GM23338 (cell line): ENCODE results near the gene TRMT11.

Experiments
- CREB1 ChIP-seq: fragments of 250-450 bp; sonication (Bioruptor Pico); IDR thresholded peaks from 2 replicates; pipeline ENCODE4 v1.5.0; 2020; ENCODE audit warnings: low read depth, mild to moderate bottlenecking, moderate library complexity
- CTCF ChIP-seq, 2 experiments: fragments of 200-600 bp in 1 of 2; sonication (generic) in 1 of 2; conservative IDR thresholded peaks; 2 replicates each; pipeline versions ENCODE4 v1.5.1 to v1.6.1; 2016 to 2017; ENCODE audit warnings: antibody characterized with exemption in 2 of 2, low read depth in 2 of 2, mild to moderate bottlenecking in 2 of 2, moderate library complexity in 1 of 2
- EZH2 ChIP-seq: fragments of 200-600 bp; sonication (generic); IDR thresholded peaks from one replicate; pipeline ENCODE4 v1.8.0; 2017; ENCODE audit warnings: antibody characterized with exemption, mild to moderate bottlenecking, low read depth; ENCODE audit not compliant: unreplicated experiment
- EZH2phosphoT487 ChIP-seq: fragments of 200-600 bp; sonication (generic); IDR thresholded peaks from one replicate; pipeline ENCODE4 v1.8.1; 2018; ENCODE audit warnings: antibody characterized with exemption; ENCODE audit not compliant: unreplicated experiment
- JUNB ChIP-seq: IDR thresholded peaks from one replicate; pipeline ENCODE4 v1.6.1; 2016; ENCODE audit warnings: antibody characterized with exemption; ENCODE audit not compliant: unreplicated experiment
- NANOG ChIP-seq: IDR thresholded peaks from 2 replicates; pipeline ENCODE4 v1.6.1; 2016; ENCODE audit warnings: antibody characterized with exemption, borderline replicate concordance
- POLR2AphosphoS5 ChIP-seq: IDR thresholded peaks from 2 replicates; pipeline ENCODE4 v1.6.1; 2016; ENCODE audit warnings: antibody characterized with exemption, low read depth
- REST ChIP-seq: IDR thresholded peaks from one replicate; pipeline ENCODE4 v1.6.1; 2018; ENCODE audit warnings: antibody characterized with exemption; ENCODE audit not compliant: unreplicated experiment
- STAT1 ChIP-seq: IDR thresholded peaks from one replicate; pipeline ENCODE4 v1.6.1; 2016; ENCODE audit warnings: antibody characterized with exemption; ENCODE audit not compliant: unreplicated experiment
- ZNF114 ChIP-seq: fragments of 250-450 bp; sonication (Bioruptor Pico); IDR thresholded peaks from 2 replicates; pipeline ENCODE4 v1.5.0; 2020; ENCODE audit warnings: mild to moderate bottlenecking, moderate library complexity
- ZNF331 ChIP-seq: fragments of 250-450 bp; sonication (Bioruptor Pico); IDR thresholded peaks from 2 replicates; pipeline ENCODE4 v1.5.0; 2020; ENCODE audit warnings: low read depth, mild to moderate bottlenecking, moderate library complexity
- TF ChIP-seq, protein P1 (sequence below): IDR thresholded peaks from 2 replicates; pipeline ENCODE4 v1.6.1; 2016; ENCODE audit warnings: antibody characterized with exemption
- TF ChIP-seq, protein P2 (sequence below): fragments of 250-450 bp; sonication (Bioruptor Pico); IDR thresholded peaks from 2 replicates; pipeline ENCODE4 v1.5.0; 2020; ENCODE audit warnings: mild to moderate bottlenecking, moderate library complexity

- TF ChIP-seq EZH2phosphoT487 (no peak), POLR2AphosphoS5 (no peak), CTCF (conservative IDR thresholded peaks at IDR 0.05; ENCODE audit: low read depth in 2 of 2) (no peak), EZH2 (no peak), CREB1 (CRISPR knock-in tag) (no peak), REST (no peak), JUNB (no peak), NANOG (no peak), STAT1 (no peak), ZNF331 (no peak), ZNF114 (no peak)
- TF ChIP-seq, protein P1, sequence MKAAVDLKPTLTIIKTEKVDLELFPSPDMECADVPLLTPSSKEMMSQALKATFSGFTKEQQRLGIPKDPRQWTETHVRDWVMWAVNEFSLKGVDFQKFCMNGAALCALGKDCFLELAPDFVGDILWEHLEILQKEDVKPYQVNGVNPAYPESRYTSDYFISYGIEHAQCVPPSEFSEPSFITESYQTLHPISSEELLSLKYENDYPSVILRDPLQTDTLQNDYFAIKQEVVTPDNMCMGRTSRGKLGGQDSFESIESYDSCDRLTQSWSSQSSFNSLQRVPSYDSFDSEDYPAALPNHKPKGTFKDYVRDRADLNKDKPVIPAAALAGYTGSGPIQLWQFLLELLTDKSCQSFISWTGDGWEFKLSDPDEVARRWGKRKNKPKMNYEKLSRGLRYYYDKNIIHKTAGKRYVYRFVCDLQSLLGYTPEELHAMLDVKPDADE, result no peak
- TF ChIP-seq, protein P2, sequence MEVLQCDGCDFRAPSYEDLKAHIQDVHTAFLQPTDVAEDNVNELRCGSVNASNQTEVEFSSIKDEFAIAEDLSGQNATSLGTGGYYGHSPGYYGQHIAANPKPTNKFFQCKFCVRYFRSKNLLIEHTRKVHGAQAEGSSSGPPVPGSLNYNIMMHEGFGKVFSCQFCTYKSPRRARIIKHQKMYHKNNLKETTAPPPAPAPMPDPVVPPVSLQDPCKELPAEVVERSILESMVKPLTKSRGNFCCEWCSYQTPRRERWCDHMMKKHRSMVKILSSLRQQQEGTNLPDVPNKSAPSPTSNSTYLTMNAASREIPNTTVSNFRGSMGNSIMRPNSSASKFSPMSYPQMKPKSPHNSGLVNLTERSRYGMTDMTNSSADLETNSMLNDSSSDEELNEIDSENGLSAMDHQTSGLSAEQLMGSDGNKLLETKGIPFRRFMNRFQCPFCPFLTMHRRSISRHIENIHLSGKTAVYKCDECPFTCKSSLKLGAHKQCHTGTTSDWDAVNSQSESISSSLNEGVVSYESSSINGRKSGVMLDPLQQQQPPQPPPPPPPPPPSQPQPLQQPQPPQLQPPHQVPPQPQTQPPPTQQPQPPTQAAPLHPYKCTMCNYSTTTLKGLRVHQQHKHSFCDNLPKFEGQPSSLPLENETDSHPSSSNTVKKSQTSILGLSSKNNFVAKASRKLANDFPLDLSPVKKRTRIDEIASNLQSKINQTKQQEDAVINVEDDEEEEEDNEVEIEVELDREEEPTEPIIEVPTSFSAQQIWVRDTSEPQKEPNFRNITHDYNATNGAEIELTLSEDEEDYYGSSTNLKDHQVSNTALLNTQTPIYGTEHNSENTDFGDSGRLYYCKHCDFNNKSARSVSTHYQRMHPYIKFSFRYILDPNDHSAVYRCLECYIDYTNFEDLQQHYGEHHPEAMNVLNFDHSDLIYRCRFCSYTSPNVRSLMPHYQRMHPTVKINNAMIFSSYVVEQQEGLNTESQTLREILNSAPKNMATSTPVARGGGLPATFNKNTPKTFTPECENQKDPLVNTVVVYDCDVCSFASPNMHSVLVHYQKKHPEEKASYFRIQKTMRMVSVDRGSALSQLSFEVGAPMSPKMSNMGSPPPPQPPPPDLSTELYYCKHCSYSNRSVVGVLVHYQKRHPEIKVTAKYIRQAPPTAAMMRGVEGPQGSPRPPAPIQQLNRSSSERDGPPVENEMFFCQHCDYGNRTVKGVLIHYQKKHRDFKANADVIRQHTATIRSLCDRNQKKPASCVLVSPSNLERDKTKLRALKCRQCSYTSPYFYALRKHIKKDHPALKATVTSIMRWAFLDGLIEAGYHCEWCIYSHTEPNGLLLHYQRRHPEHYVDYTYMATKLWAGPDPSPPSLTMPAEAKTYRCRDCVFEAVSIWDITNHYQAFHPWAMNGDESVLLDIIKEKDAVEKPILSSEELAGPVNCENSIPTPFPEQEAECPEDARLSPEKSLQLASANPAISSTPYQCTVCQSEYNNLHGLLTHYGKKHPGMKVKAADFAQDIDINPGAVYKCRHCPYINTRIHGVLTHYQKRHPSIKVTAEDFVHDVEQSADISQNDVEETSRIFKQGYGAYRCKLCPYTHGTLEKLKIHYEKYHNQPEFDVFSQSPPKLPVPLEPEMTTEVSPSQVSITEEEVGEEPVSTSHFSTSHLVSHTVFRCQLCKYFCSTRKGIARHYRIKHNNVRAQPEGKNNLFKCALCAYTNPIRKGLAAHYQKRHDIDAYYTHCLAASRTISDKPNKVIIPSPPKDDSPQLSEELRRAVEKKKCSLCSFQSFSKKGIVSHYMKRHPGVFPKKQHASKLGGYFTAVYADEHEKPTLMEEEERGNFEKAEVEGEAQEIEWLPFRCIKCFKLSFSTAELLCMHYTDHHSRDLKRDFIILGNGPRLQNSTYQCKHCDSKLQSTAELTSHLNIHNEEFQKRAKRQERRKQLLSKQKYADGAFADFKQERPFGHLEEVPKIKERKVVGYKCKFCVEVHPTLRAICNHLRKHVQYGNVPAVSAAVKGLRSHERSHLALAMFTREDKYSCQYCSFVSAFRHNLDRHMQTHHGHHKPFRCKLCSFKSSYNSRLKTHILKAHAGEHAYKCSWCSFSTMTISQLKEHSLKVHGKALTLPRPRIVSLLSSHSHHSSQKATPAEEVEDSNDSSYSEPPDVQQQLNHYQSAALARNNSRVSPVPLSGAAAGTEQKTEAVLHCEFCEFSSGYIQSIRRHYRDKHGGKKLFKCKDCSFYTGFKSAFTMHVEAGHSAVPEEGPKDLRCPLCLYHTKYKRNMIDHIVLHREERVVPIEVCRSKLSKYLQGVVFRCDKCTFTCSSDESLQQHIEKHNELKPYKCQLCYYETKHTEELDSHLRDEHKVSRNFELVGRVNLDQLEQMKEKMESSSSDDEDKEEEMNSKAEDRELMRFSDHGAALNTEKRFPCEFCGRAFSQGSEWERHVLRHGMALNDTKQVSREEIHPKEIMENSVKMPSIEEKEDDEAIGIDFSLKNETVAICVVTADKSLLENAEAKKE (CRISPR knock-in tag), result no peak
These were observed 83.1 kb downstream of the TRMT11 start for GRCh38 chr6:126069449-126069848.
